ENCODE measurements around the gene CTNNBIP1.

CTNNBIP1 gene

DNA sequence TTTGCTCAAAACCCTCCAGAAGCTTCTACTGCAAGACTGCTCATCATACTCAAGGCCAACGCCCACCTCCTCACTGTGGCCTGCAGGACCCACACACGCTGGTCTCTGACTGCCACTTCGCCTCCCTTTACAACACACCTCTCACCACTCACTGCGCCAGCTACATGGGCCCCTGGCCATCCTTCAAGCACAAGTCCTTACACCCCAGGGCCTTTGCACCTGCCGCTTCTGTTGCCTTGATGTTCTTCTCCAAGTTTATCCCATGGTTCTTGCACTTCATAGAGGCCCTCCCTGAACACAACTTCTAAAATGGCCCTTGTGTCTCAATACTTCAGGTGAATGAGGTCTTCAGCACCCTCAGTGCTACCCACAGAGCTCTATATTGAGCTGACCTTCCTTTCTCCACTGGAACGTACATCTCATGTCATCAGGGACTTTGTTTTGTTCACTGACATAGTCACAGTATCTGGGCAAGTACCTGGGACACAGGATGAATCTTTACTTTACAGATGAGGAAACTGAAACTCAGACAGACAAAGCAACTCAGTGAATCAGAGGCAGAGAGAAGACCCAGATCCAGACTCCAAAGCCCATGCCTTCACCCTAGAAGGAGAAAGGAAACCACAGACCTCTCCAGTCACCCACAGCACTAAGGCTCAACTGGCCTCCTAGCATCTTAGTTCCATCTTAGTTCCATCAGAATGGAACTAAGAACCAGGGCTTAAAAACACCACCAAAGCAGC lies 51.6 kb downstream of the CTNNBIP1 start:
- no peak for DNase-seq (ENCODE audit: extremely low read depth in 1 of 2, low read depth in 1 of 2)

DNA sequence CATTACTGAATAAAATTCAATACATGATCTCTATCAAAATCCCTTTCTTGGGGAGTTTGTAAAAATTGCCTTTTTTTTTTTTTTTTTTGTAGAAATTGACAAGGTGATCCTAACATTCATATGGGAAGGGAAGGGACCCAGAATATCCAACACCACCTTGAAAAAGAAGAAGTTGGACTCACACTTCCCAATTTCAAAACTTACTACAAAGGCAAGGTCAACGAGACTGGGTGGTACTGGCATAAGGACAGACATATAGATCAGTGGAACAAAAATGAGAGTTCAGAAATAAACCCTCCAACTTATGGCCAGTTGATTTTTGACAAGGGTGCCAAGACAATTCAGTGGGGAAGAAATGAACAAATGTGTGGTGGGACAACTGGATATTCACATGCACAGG lies 54.9 kb downstream of the CTNNBIP1 start:
- no peak for DNase-seq (ENCODE audit: extremely low read depth in 1 of 2, low read depth in 1 of 2)

- no peak for DNase-seq (ENCODE audit: extremely low read depth in 1 of 2, low read depth in 1 of 2)
Observed at GRCh38 chr1:9853249-9853595, 56.8 kb downstream of the CTNNBIP1 start.

DNA sequence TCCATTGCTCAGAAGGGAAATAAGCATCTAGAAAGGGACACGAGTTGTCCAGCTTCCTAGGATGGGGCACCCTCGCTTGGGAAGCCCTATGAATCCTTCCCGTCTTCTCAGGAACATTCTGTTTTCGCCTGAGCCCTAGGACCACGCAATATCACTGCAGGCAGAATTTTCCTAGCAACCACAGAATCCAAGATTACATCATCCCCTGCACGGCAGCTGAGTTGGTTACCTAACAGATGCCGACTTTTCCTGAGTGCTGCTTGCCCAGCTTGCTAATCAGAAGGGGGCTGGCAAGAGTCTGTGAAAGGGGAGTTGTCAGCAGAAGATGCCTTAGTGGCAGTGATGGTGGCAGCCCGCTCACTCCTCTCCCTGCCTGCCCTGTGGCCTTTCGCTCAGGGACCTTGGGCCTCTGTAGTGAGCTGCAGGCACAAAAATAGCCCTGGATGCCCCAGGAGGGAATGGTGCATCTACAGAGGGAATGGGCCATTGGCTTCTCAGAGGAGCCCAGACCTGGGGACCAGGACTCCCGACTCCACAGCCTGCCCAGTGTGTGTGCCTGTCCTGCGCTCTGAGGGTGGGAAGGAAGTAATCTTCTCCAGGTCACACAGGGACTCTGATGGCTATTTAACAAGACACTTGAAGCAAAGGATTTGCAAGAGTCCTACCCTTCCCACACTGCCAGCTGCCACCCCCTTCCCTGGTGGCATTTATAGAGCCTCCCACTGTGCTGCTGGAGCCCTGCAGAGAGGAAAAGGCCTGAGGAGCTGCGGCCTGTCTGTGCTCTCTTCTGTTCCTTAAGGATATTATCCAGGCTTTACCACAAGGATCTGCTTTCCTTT lies 57.4 kb downstream of the CTNNBIP1 start:
- DNase-seq (ENCODE audit: extremely low read depth in 1 of 2, low read depth in 1 of 2) = no peak

- no peak for DNase-seq (ENCODE audit: extremely low read depth in 1 of 2, low read depth in 1 of 2)
Observed at GRCh38 chr1:9852004-9852403, 58.1 kb downstream of the CTNNBIP1 start.

GRCh38 chr1:9850442-9851162 lies 59.5 kb downstream of the CTNNBIP1 start:
- no peak for DNase-seq (ENCODE audit: extremely low read depth in 1 of 2, low read depth in 1 of 2)

DNA sequence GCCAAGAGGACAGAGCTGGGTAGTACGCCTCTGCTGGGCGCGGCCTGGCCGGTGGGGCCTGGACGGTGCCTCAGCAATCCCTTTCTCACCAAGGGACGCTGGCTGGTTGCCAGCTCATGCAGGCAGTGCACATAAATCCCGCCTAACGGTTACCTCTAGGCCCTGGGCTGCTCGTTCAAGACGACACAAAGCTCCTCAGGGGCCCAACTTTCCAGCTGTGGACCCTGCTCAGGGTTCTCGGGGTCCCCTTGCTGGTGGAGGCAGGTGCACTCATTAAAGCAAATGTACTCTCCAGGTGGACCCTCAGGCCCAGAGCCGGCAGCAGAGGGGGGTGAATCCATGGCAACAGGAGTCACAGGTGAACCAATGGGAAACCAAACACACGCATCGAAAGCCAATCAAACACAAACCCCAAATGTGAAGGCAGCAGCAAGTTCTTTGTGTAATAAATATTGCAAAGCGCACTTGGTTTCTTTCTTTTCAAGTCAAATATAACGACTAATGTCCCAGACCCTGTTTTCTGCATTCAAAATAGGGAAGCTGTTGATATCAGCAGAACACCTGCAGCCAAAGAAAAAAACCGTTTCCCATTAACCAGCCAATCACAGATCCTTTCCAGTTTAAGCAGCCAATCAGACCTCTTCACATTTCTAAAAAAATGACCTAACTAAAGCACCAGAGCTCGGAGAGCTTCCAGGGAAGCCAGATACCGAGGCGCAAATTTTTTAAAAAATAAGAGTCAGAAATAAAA lies 60.2 kb downstream of the CTNNBIP1 start:
- DNase-seq (ENCODE audit: extremely low read depth in 1 of 2, low read depth in 1 of 2) = no peak

- no peak for DNase-seq (ENCODE audit: extremely low read depth in 1 of 2, low read depth in 1 of 2)
Observed at GRCh38 chr1:9848022-9848421, 62.0 kb downstream of the CTNNBIP1 start.

GRCh38 chr1:9847269-9847668 lies 62.8 kb downstream of the CTNNBIP1 start:
- no peak for DNase-seq (ENCODE audit: extremely low read depth in 1 of 2, low read depth in 1 of 2)

- DNase-seq (ENCODE audit: extremely low read depth in 1 of 2, low read depth in 1 of 2) = no peak
Observed at GRCh38 chr1:9846611-9847171, 63.4 kb downstream of the CTNNBIP1 start.

DNA sequence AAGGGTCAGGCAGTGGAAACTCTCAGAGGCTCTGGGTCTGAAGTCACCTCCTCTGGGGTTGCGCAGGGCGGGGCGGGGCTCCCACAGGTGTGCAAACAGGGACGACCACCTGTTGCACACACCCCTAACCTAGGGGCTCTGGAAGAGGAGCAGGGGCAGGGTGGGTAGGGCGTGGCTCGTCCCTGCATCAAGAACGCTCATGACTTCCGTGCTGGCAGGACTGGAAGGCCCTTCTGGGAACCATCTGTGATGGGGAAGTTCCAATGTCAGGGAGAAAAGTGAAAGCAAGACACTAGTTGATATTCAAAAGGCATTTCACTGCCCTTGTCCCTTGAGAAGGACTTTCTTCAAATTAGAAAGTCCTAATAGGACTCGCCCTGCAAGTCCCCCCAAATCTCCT lies 64.2 kb downstream of the CTNNBIP1 start:
- DNase-seq (ENCODE audit: extremely low read depth in 1 of 2, low read depth in 1 of 2) = no peak

GRCh38 chr1:9844756-9845155 lies 65.3 kb downstream of the CTNNBIP1 start:
- DNase-seq (ENCODE audit: extremely low read depth in 1 of 2, low read depth in 1 of 2) = no peak

- DNase-seq (ENCODE audit: extremely low read depth in 1 of 2, low read depth in 1 of 2) = no peak
Observed at GRCh38 chr1:9844106-9844505, 66.0 kb downstream of the CTNNBIP1 start.

DNA sequence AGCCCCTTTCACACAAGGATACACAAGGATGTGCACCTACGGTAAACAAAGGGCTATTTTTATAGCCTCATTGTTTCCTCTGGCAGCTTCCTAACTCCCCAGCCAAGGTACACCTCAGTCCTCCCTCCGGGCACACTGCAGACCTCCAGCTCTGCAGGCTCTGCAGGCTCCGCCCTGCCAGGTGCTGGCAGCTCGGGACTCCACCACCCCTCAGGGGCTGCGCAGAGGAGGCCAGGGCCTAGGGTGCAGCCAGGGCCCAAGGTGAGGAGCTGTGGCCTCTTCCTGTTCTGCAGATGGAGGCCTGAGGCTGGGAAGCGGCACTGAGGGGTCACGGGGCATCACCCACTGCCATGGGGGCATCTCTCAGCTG lies 66.5 kb downstream of the CTNNBIP1 start:
- DNase-seq (ENCODE audit: extremely low read depth in 1 of 2, low read depth in 1 of 2) = no peak

DNA sequence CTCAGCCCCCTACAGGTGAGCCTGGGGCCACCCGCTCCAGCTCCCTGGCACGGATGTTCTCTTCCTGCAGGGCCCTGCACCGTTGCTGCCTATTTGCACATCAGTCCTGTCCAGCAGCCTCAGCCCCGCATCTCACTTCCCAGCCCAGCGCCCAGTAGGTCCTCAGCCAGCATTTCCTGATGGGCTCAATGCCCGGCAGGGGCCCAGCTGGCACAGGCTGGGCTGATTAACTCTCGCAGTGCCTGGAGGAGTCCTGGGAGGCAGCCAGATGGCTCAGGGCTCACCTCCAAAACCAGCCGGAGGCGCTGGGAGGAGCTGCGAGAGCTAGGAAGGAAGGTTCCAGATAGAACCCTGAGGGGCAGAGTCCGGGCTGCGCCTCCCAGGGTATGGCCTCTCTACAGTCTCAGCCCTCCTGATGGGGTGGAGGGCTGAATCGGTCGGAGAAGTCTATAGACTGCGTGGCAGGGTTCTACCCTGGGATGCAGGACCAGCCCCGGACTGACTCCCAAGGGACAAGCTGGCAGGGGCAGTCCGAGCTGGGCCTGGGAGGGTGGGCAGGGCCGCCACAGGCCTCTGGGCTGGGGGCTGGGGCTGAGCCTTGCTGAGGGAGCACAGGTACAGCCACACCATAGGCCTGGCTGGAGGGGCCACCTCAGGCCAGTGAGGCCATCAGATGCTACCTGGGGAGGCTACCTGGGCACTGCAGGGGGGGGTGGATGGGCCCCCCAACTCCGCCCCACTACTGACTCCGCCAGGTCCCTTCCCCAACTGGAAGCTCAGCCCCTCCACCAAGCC lies 67.1 kb downstream of the CTNNBIP1 start:
- DNase-seq (ENCODE audit: extremely low read depth in 1 of 2, low read depth in 1 of 2) = no peak

DNA sequence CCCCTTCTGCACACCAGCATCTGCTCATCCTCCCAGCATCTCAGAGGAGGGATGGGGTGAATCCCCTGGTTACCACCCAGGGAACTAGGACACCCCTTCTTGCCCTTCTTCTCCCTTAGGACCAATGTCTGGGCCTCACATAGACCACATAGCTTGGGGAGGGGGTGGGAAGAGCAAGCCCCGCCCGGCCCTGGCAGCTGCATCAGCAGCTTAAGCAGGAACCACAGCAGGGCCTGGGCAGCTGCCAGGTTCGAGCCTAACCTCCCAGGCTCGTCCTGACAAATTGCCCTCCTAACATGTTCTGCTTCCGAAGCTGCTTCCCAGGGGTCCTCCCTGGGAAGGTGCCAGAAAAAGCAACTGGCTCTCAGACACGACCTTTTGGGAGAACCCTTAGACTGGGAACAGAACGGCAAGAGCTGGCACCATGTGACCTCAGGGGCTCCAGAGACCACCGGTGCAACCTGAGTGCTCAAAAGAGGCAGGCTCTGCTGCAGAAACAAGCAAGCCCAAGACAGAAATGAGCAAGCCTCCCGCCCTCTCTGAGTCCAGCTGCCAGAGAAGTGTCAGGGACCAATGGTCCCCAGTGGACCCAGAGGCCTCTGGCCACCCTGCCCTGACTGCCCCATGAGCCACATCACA lies 67.9 kb downstream of the CTNNBIP1 start:
- no peak for DNase-seq (ENCODE audit: extremely low read depth in 1 of 2, low read depth in 1 of 2)

DNA sequence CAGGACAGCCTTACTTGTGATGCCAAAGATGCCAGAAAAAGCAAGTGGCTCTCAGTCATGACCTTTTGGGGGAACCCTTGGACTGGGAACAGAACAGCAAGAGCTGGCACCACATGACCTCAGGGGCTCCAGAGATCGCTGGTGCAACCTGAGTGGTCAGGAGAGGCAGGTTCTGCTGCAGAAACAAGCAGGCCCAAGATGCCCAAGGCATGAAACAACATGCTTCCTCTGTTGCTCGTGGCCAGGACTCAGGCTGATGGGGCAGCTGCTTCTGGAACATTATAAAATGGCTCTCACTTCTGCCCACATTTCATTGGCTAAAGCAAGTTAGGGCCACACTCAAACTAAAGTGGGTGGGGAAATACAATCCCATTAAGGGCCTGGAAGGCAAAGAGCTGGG lies 68.6 kb downstream of the CTNNBIP1 start:
- DNase-seq (ENCODE audit: extremely low read depth in 1 of 2, low read depth in 1 of 2) = no peak

DNA sequence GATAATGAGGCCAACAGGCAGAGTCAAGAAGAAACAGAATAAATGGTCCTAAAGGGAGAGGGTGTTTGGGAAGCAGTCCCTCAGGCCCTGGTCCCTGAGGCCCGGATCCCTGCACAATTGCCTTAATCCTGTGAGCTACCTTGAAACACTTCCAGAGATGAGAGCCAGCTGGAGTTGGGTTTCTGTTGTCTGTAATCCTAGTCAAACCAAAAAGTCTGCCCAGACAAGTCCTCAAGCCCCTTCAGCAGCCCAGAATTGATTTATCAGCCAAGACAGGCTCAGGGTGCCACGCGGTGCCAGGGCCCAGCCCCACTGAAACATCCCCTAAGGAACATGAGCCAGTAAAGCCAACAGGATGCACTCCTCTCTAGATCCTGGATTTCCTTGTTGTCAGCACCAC lies 69.9 kb downstream of the CTNNBIP1 start:
- no peak for DNase-seq (ENCODE audit: extremely low read depth in 1 of 2, low read depth in 1 of 2)

DNA sequence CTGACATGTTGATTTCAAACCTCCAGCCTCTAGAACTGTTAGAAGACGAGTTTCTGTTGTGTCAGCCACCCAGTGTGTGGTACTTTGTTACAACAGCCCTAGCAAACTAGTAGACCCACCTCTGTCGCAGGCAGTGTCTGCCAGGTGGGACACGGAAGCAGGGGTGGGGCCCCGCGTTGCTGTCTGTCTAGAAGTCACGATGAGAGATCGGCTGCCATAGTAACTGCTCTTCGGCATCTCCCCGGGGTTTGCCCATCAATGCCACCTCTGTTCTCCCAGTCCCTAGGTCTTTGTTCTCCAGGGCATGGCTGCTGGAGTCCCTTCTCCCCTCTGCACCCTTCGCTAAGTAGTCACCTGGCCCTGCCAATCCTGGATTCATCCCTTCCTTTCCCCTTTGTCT lies 71.1 kb downstream of the CTNNBIP1 start:
- DNase-seq (ENCODE audit: extremely low read depth in 1 of 2, low read depth in 1 of 2) = no peak

GRCh38 chr1:9836632-9836960 lies 73.5 kb downstream of the CTNNBIP1 start:
- no peak for DNase-seq (ENCODE audit: extremely low read depth in 1 of 2, low read depth in 1 of 2)

All from activated CD8-positive, alpha-beta memory T cell treated with anti-CD3 and anti-CD28 coated beads for 1 hour (primary cell).